Heart left ventricle (tissue), 16 donors: ENCODE results near the gene CLPTM1. TPM values are rescaled to one million over a fixed set of nuclear protein-coding genes. Genes with fewer than 3 reads are reported as not detected.

Source experiments
- ATAC-seq, 4 donors: fragments of 200-7000 bp; cut with Tn5 transposase; one replicate each; pipeline ENCODE4 v1.9.1; 2020 to 2022; ENCODE audit warnings: moderate library complexity in 4 of 4, mild to moderate bottlenecking in 3 of 4, moderate number of reproducible peaks in 1 of 4
- DNase-seq, 5 donors: peaks; one replicate each; pipeline ENCODE4 v3.0.0-alpha.2; 2020
- H3K27ac ChIP-seq, 12 donors: fragments of 200-600 bp; sonication (generic) in 4 of 12; one replicate each; pipeline versions ENCODE4 v1.5.0 to v1.8.0; 2016 to 2022; ENCODE audit warnings: mild to moderate bottlenecking in 2 of 12
- H3K27me3 ChIP-seq, 9 donors: fragments of 200-600 bp; sonication (generic) in 2 of 9; one replicate each; pipeline versions ENCODE4 v1.5.1 to v1.8.0; 2016 to 2022; ENCODE audit warnings: mild to moderate bottlenecking in 3 of 9
- H3K36me3 ChIP-seq, 9 donors: fragments of 200-600 bp; sonication (generic) in 2 of 9; one replicate each; pipeline versions ENCODE4 v1.5.0 to v1.8.0; 2018 to 2022; ENCODE audit warnings: mild to moderate bottlenecking in 2 of 9
- H3K4me1 ChIP-seq, 12 donors: fragments of 200-600 bp; sonication (generic) in 4 of 12; one replicate each; pipeline versions ENCODE4 v1.5.0 to v1.8.0; 2016 to 2022; ENCODE audit warnings: mild to moderate bottlenecking in 3 of 12
- H3K4me3 ChIP-seq, 12 donors: fragments of 200-600 bp; sonication (generic) in 4 of 12; one replicate each; pipeline versions ENCODE4 v1.5.0 to v1.8.0; 2017 to 2022; ENCODE audit warnings: mild to moderate bottlenecking in 9 of 12, moderate library complexity in 4 of 12
- H3K9me3 ChIP-seq, 12 donors: fragments of 200-600 bp; sonication (generic) in 4 of 12; one replicate each; pipeline versions ENCODE4 v1.5.0 to v1.8.0; 2016 to 2022; ENCODE audit warnings: mild to moderate bottlenecking in 1 of 12
- CTCF ChIP-seq, 12 donors: fragments of 200-600 bp; sonication (generic) in 4 of 12; IDR thresholded peaks; one replicate each; pipeline versions ENCODE4 v1.5.0 to v1.8.0; 2018 to 2022; ENCODE audit warnings: antibody characterized with exemption in 12 of 12, mild to moderate bottlenecking in 5 of 12
- POLR2A ChIP-seq, 2 donors: fragments of 450-650 bp; IDR thresholded peaks; one replicate each; pipeline ENCODE4 v1.6.1; 2017; ENCODE audit warnings: antibody characterized with exemption in 2 of 2, mild to moderate bottlenecking in 2 of 2, moderate library complexity in 2 of 2
- WGBS, 4 donors: extraction: QIAGEN DNeasy Blood & Tissue Kit in 2 of 4; methylation state at CpG; one replicate each; pipeline versions ENCODE4 v1.1.5 to v1.1.7; 2013 to 2018; 5-methylcytosine and 5-hydroxymethylcytosine counted together
- intact Hi-C, 10 donors: fragments of 100-400 bp; cut with DNase I; formaldehyde crosslinking; loops; one replicate each; pipeline versions ENCODE4 v1.11.1 to v1.14.2; 2022
- polyA plus RNA-seq, 2 donors: library from polyadenylated mRNA; stranded (reverse); fragments of 200-250 nt; gene quantifications; one replicate each; pipeline ENCODE4 v1.2.3, GENCODE V29; 2013
- total RNA-seq, 9 donors: library from RNA; depleted of rRNA in 2 of 9; stranded (reverse); fragments of >200 nt in 2 of 9; fragmentation: NEBNext Ultra II Directional in 3 of 9; extraction: Animal tissue kit (Norgen Biotek cat#: 25700) in 3 of 9; gene quantifications; one replicate each; pipeline versions ENCODE4 v1.1.0 to v1.2.4, GENCODE V29; 2016 to 2023
- donor health status: ischemic (EF 13 %, LVEDD 7.1; RV severe dilation, severe dysfunction).
- donor health status: healthy with polysubstance abuse.
- donor health status: DM: no; HTN: yes; CAD: no.
- donor health status: DM: no; HTN: no; CAD: no.
- donor health status: ischemic (EF 25% LVEDD 6.9; RV normal size, moderate dysfunction).
- donor health status: ischemic (EF 25% LVEDD 5.7; RV mildly dilated, moderate dysfunction).
- donor health status: healthy.
- donor health status: DM: yes; HTN: yes; CAD: no.
- donor health status: ischemic (EF 35%, LVEDD 5.7; RV mildly dilated, moderate dysfunction).
- donor health status: nonischemic (EF 11% LVEDD 7.7; RV severe dilation, severe dysfunction).
- donor health status: DM: yes; HTN: yes; CAD: no.
- donor health status: PGD.
- donor health status: ischemic (EF 29% LVEDD 5.4; RV normal size, mild dysfunction).
- donor health status: nonischemic (EF 23%, LVEDD 6.1; RV moderate dilation, normal function).

Gene CLPTM1
- total and polyA plus RNA-seq, 11 donors: 89.2 to 120 (median 96.0) TPM

- Histone ChIP-seq H3K4me1 (peaks cover 0 to 66% (median 39%) of the 10 kb centered on the region in 12 donors), H3K4me3 (peak overlapping the region in 1 of 12 donors; percentile 72), H3K9me3 (no peaks in the 10 kb centered on the region), H3K27me3 (no peaks in the 10 kb centered on the region), H3K36me3 (peaks cover 0 to 29% (median 9%) of the 10 kb centered on the region in 9 donors), H3K27ac (no peak overlapping the region)
- WGBS, 4 donors: 64 to 81% (median 77%) methylated on average over 7 of the region's 7 CpGs
- no peak for DNase-seq
- ATAC-seq: no peak
- intact Hi-C loops: loop anchor here in 3 of 10 donors (5.0 to 10.0 kb wide), 3 partner anchors 40 to 173 kb away; partner anchors contain the start of gene RELB (in 1 of the 3)
- no peak for TF ChIP-seq CTCF (IDR thresholded peaks at IDR 0.05)
- TF ChIP-seq POLR2A (IDR thresholded peaks at IDR 0.05): no peak
These were observed 2.3 kb downstream of the CLPTM1 start for GRCh38 chr19:44957526-44957925.

GRCh38 chr19:44958090-44958489 lies 2.9 kb downstream of the CLPTM1 start:
- intact Hi-C loops: loop anchor here in 3 of 10 donors (5.0 to 10.0 kb wide), 3 partner anchors 39 to 173 kb away; partner anchors contain the start of gene RELB (in 1 of the 3)
- WGBS, 4 donors: 77 to 83% (median 78%) methylated on average over 9 of the region's 9 CpGs
- Histone ChIP-seq H3K36me3 (peaks cover 0 to 35% (median 14%) of the 10 kb centered on the region in 9 donors), H3K4me3 (no peak overlapping the region), H3K9me3 (no peaks in the 10 kb centered on the region), H3K4me1 (peaks cover 0 to 66% (median 39%) of the 10 kb centered on the region in 12 donors), H3K27ac (no peak overlapping the region), H3K27me3 (no peaks in the 10 kb centered on the region)
- DNase-seq (no peak), ATAC-seq (no peak)
- no peak for TF ChIP-seq POLR2A (IDR thresholded peaks at IDR 0.05)
- no peak for TF ChIP-seq CTCF (IDR thresholded peaks at IDR 0.05)

- ATAC-seq (no peak), DNase-seq (no peak)
- intact Hi-C loops: loop anchor here in 3 of 10 donors (5.0 to 10.0 kb wide), 3 partner anchors 38 to 175 kb away; partner anchors contain the start of gene RELB (in 1 of the 3)
- no peak overlapping the region for H3K4me3 ChIP-seq
- TF ChIP-seq POLR2A (IDR thresholded peaks at IDR 0.05): no peak
- TF ChIP-seq CTCF (IDR thresholded peaks at IDR 0.05): no peak
- H3K27me3 ChIP-seq: no peaks in the 10 kb centered on the region
- peaks cover 0 to 54% (median 30%) of the 10 kb centered on the region in 12 donors for H3K4me1 ChIP-seq
- WGBS, 4 donors: 66 to 74% (median 69%) methylated on average over 5 of the region's 5 CpGs
- H3K9me3 ChIP-seq: no peaks in the 10 kb centered on the region
- H3K36me3 ChIP-seq: peaks cover 0 to 50% (median 29%) of the 10 kb centered on the region in 9 donors
- H3K27ac ChIP-seq: no peak overlapping the region
These were observed 4.5 kb downstream of the CLPTM1 start for GRCh38 chr19:44959691-44960090.

GRCh38 chr19:44960906-44961728 lies 5.9 kb downstream of the CLPTM1 start:
- intact Hi-C loops: no loop called here
- no peak overlapping the region for H3K4me3 ChIP-seq
- no peaks in the 10 kb centered on the region for H3K27me3 ChIP-seq
- TF ChIP-seq POLR2A (IDR thresholded peaks at IDR 0.05) (no peak), CTCF (IDR thresholded peaks at IDR 0.05) (no peak)
- 48 to 71% (median 62%) methylated on average over 7 to 8 of the region's 8 CpGs for WGBS, 4 donors
- DNase-seq (no peak), ATAC-seq (peak in 1 of 4 donors; percentile 32)
- H3K36me3 ChIP-seq: peaks cover 0 to 64% (median 43%) of the 10 kb centered on the region in 9 donors
- H3K9me3 ChIP-seq: no peaks in the 10 kb centered on the region
- peaks cover 0 to 48% (median 26%) of the 10 kb centered on the region in 12 donors for H3K4me1 ChIP-seq
- H3K27ac ChIP-seq: no peak overlapping the region
